HG02798 (cell line): Measurements from ENCODE around the gene GAS6.

ENCODE experiments used
- ATAC-seq: cut with Tn5 transposase; IDR thresholded peaks from one replicate; pipeline ENCODE4 v1.9.1; 2021; ENCODE audit warnings: mild to moderate bottlenecking; ENCODE audit not compliant: unreplicated experiment, poor library complexity

The GAS6 gene

DNA sequence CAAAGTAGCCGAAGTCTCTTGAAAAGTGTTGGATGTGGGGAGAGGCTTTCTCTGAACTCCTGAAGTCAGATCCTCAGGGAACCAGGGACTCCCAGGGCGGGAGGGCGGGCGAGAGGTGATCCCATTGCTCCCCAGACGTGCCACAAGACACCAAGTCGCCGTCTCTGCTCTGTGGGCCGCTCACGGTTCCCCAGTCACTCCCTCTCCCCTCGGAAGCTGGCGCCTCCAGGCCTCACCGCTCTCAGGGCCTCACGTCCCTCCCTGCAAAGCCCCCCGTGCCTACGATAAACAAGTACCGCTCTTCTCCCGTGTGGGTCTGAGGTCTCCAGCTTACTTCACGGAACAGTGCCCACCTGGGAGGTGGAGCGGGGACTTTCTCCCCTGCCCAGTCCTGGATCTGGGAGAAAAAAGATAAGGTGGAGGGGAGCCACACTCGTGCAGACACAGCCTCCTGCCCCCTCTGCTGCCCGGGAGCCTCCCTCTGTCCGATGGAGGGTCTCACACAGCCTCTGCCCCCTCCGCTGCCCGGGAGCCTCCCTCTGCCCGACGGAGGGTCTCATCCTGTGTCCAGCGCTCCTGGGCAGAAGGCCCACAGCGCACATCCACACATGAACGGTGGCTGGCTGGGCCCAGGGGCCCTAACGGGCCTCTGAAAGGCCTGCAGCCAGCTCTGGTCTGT lies 50.7 kb downstream of the GAS6 start:
- no peak for ATAC-seq

DNA sequence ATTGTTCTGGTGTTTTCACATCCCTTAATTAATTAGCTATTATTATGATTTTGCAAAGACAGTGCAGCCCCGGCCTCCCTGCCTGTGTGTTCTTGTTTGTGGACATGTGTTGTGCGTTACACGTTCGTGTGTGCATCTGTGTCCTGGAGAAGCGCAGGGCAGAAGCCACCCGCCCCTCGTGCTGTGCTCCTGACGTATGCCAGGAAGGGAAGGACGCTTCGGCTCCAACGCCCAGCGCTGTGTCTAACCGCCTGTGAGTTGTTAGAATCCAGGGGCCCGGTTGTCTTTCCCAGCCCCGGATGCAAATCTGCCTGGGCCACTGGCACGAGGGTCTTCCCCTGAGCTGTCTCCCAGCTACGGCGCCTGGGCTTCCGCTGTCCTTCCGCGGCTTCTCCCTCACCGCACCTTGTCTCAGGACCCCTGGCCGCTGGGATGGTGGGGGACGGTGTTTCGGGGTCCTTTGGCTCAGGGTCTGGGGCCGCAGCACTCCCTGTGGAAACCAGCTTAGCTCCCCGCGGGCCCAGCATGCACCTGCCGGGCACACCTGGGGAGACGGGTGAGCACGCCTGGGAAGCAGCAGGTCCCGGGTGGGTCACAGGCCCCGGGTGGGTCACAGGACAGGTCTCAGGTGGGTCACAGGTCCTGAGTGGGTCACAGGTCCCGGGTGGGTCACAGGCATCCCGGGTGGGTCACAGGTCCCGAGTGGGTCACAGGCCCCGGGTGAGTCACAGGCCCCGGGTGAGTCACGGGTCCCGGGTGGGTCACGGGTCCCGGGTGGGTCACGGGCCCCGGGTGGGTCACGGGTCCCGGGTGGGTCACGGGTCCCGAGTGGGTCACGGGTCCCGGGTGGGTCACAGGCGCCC lies 51.5 kb downstream of the GAS6 start:
- no peak for ATAC-seq

DNA sequence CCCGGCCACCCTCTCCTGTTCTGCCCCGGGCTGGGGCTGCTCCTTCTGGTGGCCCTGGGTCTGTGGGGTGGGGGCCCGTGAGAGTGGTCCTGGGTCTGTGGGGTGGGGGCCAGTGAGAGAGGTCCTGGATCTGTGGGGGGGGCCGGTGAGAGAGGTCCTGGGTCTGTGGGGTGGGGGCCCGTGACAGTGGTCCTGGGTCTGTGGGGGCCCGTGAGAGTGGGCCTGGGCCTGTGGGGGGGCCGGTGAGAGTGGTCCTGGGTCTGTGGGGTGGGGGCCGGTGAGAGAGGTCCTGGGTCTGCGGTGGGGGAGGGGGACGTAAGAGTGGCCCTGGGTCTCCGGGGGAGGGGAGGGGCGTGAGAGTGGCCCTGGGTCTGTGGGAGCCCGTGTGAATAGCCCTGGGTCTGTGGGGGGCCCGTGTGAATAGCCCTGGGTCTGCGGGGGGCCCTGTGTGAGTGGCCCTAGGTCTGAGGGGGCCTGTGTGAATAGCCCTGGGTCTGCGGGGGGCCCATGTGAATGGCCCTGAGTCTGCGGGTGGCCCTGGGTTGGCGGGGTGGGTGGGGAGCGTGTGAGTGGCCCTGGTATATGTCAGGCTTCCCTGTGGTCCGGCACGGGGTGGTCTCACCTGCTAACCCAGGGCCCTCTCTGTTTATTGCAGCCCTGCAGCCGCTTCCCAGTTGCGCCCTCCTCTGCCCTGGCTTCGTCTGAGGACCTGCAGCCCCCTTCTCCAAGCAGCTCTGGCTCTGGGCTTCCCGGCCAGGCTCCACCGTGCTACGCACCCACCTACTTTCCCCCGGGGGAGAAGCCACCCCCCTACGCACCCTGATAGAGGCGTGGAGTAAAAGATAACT lies 52.6 kb downstream of the GAS6 start:
- ATAC-seq = no peak

GRCh38 chr13:113810640-113811039 lies 53.2 kb downstream of the GAS6 start:
- no peak for ATAC-seq

DNA sequence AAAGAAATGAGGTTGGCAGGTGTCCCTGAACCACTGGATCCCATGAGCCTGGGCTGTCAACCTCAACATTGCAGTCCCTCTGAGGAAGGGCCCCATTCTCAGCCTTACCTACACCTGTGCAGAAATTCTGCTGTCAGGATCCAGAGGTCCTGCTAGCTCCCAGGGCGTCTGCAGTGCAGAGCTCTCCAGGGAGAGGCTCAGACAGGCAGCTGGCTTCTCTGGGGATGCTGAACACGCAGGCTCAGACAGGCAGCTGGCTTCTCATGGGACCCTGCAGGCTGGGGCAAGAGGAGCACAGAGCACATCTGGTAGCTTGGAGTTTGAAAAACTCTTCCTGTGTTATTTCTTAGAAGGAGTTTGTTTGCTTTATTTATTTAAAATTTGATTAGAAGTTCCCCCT lies 53.9 kb downstream of the GAS6 start:
- no peak for ATAC-seq

GRCh38 chr13:113808058-113808834 lies 55.6 kb downstream of the GAS6 start:
- no peak for ATAC-seq

- no peak for ATAC-seq
Observed at GRCh38 chr13:113806526-113806925, 57.4 kb downstream of the GAS6 start.

DNA sequence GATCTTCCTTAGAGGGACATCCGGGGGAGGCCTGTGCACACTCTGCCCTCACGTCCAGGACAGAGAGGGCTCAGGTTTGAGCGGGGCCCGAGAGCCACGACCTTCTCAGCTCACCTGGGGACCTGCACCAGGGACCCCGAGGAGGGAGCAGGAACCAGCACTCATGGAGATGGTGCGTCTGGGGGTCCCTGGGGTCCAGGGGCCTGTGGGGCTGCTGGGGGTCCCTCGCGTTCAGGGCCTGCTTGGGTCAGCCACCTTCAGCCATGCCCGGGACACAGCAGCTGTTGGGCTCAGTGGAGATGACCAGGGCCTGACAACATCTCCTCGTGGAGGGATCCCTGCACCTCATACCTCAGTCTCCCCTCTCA lies 57.8 kb downstream of the GAS6 start:
- no peak for ATAC-seq

- no peak for ATAC-seq
Observed at GRCh38 chr13:113805431-113806103, 58.3 kb downstream of the GAS6 start.

- ATAC-seq = no peak
Observed at GRCh38 chr13:113804703-113805430, 59.0 kb downstream of the GAS6 start.

- no peak for ATAC-seq
Observed at GRCh38 chr13:113804017-113804702, 59.7 kb downstream of the GAS6 start.

- no peak for ATAC-seq
Observed at GRCh38 chr13:113803409-113804016, 60.4 kb downstream of the GAS6 start.

DNA sequence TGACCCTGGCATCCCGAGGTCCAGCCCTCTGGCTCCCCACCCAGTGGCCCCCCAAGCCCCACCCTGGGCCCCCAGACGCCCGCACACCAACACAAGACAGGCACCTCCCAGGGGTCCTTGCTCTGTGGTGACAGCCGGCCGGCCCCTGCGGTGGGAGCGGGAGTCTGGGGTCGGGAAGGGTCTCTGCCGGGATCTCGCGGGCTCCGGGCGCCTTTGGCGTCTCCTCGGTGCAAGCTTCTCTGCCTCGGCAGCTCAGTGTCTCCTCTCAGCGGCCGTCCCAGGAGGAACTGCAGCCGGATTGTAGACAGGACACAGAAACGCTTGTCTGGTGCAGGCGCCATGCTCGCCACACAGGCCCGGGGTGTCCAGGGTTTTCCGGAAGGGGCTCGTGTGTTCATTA lies 61.1 kb downstream of the GAS6 start:
- ATAC-seq = no peak

DNA sequence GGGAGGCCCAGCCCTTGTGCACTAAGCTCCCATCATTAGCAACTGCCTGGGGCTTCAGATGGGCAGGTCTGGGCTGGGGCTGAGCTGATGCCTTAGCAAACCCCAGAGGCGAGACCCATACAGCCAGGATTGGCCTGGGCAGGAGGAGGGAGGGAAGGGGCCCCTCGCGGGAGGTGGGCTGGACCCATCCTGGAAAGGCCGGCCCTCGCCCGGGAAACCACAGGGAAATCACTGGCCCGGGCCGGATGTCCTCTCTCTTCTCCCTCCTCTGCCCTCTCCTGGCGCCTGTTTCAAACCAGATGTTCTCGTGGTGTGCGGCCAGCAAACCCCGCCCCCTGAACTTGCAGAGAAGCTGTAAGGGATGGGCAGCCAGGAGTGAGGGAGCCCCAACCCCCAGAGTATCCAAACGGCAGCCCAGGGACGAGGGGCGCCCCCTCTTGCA lies 61.8 kb downstream of the GAS6 start:
- ATAC-seq = no peak

DNA sequence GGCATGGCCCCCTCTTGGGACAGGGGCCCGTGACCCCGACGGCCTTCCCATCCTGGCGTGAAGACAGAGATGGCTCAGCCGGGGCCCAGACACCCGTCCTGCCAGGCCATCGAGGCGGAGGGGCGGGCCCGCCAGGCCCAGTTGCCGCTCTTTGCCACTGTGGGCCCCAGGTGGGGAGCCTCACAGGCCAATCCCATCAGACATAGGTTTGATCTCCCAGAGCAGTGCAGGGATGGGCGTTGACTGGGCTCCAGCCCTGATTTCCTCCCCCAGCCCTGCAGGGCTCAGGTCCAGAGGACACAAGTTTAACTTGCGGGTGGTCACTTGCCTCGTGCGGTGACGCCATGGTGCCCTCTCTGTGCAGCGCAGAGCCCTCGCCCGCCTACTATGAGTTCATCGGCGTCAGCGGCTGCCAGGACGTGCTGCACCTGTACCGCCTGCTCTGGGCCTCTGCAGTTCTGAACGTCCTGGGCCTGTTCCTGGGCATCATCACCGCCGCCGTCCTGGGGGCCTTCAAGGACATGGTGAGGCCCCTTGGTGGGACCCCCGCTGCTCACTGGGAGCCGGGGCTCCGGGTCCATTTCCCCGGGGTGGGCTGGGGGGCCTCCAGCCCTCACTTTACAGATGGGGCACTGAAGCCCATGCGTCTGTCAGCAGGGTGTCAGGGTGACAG lies 62.5 kb downstream of the GAS6 start:
- no peak for ATAC-seq

DNA sequence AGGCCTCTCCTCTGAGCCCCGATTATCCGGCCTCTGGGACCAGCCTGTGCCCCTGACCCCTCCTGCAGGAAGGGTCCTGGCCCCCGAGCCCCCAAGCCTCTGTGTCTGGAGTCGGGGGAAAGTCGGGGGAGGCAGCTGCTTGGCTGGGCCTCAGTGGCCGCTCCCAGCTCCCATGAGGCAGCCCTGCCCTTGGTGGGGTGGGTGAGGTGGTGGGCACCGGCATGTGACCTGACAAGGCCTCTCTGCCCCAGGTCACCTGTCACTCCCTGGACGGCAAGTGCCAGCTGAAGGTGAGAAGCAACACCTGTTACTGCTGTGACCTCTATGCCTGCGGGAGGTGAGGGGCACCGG lies 63.3 kb downstream of the GAS6 start:
- ATAC-seq = no peak

GRCh38 chr13:113798200-113798811 lies 65.6 kb downstream of the GAS6 start:
- ATAC-seq = no peak
